Adipose tissue (tissue), 3 donors: ENCODE measurements around the gene SLC8A2. TPM values are rescaled to one million over a fixed set of nuclear protein-coding genes. Genes with fewer than 3 reads are reported as not detected.

Experiments used
- H3K27ac ChIP-seq: one replicate; pipeline ENCODE4 v1.5.1; 2013; ENCODE audit warnings: low read depth, low read length
- WGBS, 3 donors: extraction: QIAGEN DNeasy Blood & Tissue Kit; methylation state at CpG; one replicate each; pipeline ENCODE4 v1.1.7; 2013; 5-methylcytosine and 5-hydroxymethylcytosine counted together
- polyA plus RNA-seq, 3 donors: library from polyadenylated mRNA; stranded (reverse); fragments of 200-250 nt; gene quantifications; one replicate each; pipeline ENCODE4 v1.2.3, GENCODE V29; 2013
- donor health status: healthy with polysubstance abuse.
- donor health status: Bipolar disorder and iron deficiency.
- donor health status: healthy.

Gene SLC8A2
- polyA plus RNA-seq, 3 donors: 0.28 to 1.9 TPM; not detected in 1

- 83 to 87% (median 84%) methylated on average over 16 to 17 of the region's 17 CpGs for WGBS, 3 donors
- no peak overlapping the region for H3K27ac ChIP-seq
Measured at GRCh38 chr19:47476438-47476972, 4.8 kb upstream of the SLC8A2 start.

GRCh38 chr19:47475465-47475864 lies 3.8 kb upstream of the SLC8A2 start:
- WGBS, 3 donors: 71 to 78% (median 76%) methylated on average over 9 of the region's 9 CpGs

GRCh38 chr19:47473336-47473735 lies 1.6 kb upstream of the SLC8A2 start:
- no peak overlapping the region for H3K27ac ChIP-seq
- 78 to 83% (median 81%) methylated on average over 8 to 10 of the region's 10 CpGs for WGBS, 3 donors

More at GRCh38 chr19:47475465-47475864, 3.8 kb upstream of the SLC8A2 start:
- no peak overlapping the region for H3K27ac ChIP-seq

- WGBS, 3 donors: 1 to 6% (median 6%) methylated on average over 14 to 16 of the region's 16 CpGs
Measured at GRCh38 chr19:47471381-47471732, 336 bp downstream of the SLC8A2 start.

GRCh38 chr19:47470447-47471195 lies 1.1 kb downstream of the SLC8A2 start:
- 21 to 31% (median 30%) methylated on average over 13 of the region's 13 CpGs for WGBS, 3 donors
- H3K27ac ChIP-seq: no peak overlapping the region

More at GRCh38 chr19:47471381-47471732, 336 bp downstream of the SLC8A2 start:
- H3K27ac ChIP-seq: no peak overlapping the region

GRCh38 chr19:47469719-47470118 lies 2.0 kb downstream of the SLC8A2 start:
- WGBS, 3 donors: 7 to 33% (median 16%) methylated on average over 10 to 12 of the region's 12 CpGs
- H3K27ac ChIP-seq: no peak overlapping the region

GRCh38 chr19:47469363-47469700 lies 2.4 kb downstream of the SLC8A2 start:
- 21 to 25% (median 25%) methylated on average over 6 of the region's 6 CpGs for WGBS, 3 donors
- H3K27ac ChIP-seq: no peak overlapping the region

- WGBS, 3 donors: 43 to 67% (median 47%) methylated on average over 9 of the region's 9 CpGs
- H3K27ac ChIP-seq: no peak overlapping the region
Measured at GRCh38 chr19:47467914-47468313, 3.8 kb downstream of the SLC8A2 start.

GRCh38 chr19:47465957-47466356 lies 5.7 kb downstream of the SLC8A2 start:
- no peak overlapping the region for H3K27ac ChIP-seq
- 86 to 91% (median 87%) methylated on average over 27 of the region's 27 CpGs for WGBS, 3 donors

- no peak overlapping the region for H3K27ac ChIP-seq
- 68 to 81% (median 69%) methylated on average over 10 of the region's 10 CpGs for WGBS, 3 donors
Measured at GRCh38 chr19:47464675-47465419, 6.8 kb downstream of the SLC8A2 start.

GRCh38 chr19:47461876-47462275 lies 9.8 kb downstream of the SLC8A2 start:
- H3K27ac ChIP-seq: no peak overlapping the region
- 76 to 91% (median 84%) methylated on average over 5 of the region's 5 CpGs for WGBS, 3 donors

GRCh38 chr19:47459477-47459876 lies 12.2 kb downstream of the SLC8A2 start:
- H3K27ac ChIP-seq: no peak overlapping the region
- WGBS, 3 donors: 88 to 93% (median 92%) methylated on average over 14 of the region's 14 CpGs

- 29 to 52% (median 29%) methylated on average over 5 of the region's 5 CpGs for WGBS, 3 donors
- no peak overlapping the region for H3K27ac ChIP-seq
Measured at GRCh38 chr19:47458672-47459071, 13.0 kb downstream of the SLC8A2 start.

GRCh38 chr19:47456721-47457474 lies 14.8 kb downstream of the SLC8A2 start:
- no peak overlapping the region for H3K27ac ChIP-seq
- WGBS, 3 donors: 27 to 58% (median 28%) methylated on average over 67 to 77 of the region's 77 CpGs

- 60 to 76% (median 60%) methylated on average over 7 of the region's 7 CpGs for WGBS, 3 donors
- no peak overlapping the region for H3K27ac ChIP-seq
Measured at GRCh38 chr19:47450478-47450877, 21.2 kb downstream of the SLC8A2 start.

- no peak overlapping the region for H3K27ac ChIP-seq
- WGBS, 3 donors: 25 to 62% (median 25%) methylated on average over 9 of the region's 9 CpGs
Measured at GRCh38 chr19:47448360-47448727, 23.3 kb downstream of the SLC8A2 start.

- H3K27ac ChIP-seq: no peak overlapping the region
- 6 to 36% (median 7%) methylated on average over 92 to 95 of the region's 95 CpGs for WGBS, 3 donors
Measured at GRCh38 chr19:47447470-47448359, 24.0 kb downstream of the SLC8A2 start.
